ENCODE results near the gene MSANTD1. TPM values are rescaled to one million over a fixed set of nuclear protein-coding genes. Genes with fewer than 3 reads are reported as not detected.

MSANTD1 gene
- total and polyA plus RNA-seq, 2 donors (not counting 1 experiment from before 2014, with no cell fraction given) = 0.78 to 5.5 TPM

GRCh38 chr4:3284734-3285557 lies 36.0 kb downstream of the MSANTD1 start:
- intact Hi-C loops (cut with micrococcal nuclease) = loop anchor here (5.0 kb wide), 1 partner anchor 238 kb away; no protein-coding TSS in a partner anchor
- ATAC-seq (ENCODE audit: low read depth) = no peak
- ChIA-PET CTCF (interaction anchor here (0.7 kb wide), 1 partner anchor 248 kb away, joined by 3 read pairs; no protein-coding TSS in a partner anchor), POLR2A (no interaction called here)
- no peaks in the 10 kb centered on the region for H3K36me3 ChIP-seq (replicated peaks in 1 of 2; ENCODE audit: control extremely low read depth in 1 of 2, control insufficient read depth in 1 of 2, extremely low read depth in 1 of 2, insufficient read depth in 2 of 2, low read length in 1 of 2)
- peaks cover 13 to 16% of the 10 kb centered on the region in 2 donors for H3K4me1 ChIP-seq (ENCODE audit: control insufficient read depth in 2 of 2, insufficient read depth in 2 of 2, low read length in 2 of 2)
- no peak overlapping the region for H2AFZ ChIP-seq (ENCODE audit: insufficient read depth, low read depth, low read length, poor library complexity, severe bottlenecking)
- H3K4me2 ChIP-seq (replicated peaks; ENCODE audit: low read depth, low read length, poor library complexity, severe bottlenecking) = peak overlapping the region; percentile 69
- Mint-ChIP-seq H3K27me3 (peaks cover 8% of the 10 kb centered on the region), H3K4me3 (no peak overlapping the region), H3K27ac (no peak overlapping the region), H3K9me3 (ENCODE audit: insufficient read depth) (peaks cover 4% of the 10 kb centered on the region), H3K4me1 (peaks cover 15% of the 10 kb centered on the region)
- no peak overlapping the region for H3K4me3 ChIP-seq (ENCODE audit: control extremely low read depth in 1 of 5, extremely low read depth in 1 of 5, insufficient read depth in 1 of 5, low read depth in 2 of 5, low read length in 4 of 5)
- DNase-seq = peak; percentile 17
- no peak overlapping the region for H3K27ac ChIP-seq (ENCODE audit: low read length in 2 of 2)
- 93% methylated on average over 23 of the region's 24 CpGs for WGBS (ENCODE audit: insufficient coverage)
- H3K27me3 ChIP-seq (replicated peaks in 1 of 4; ENCODE audit: control extremely low read depth in 1 of 4, control insufficient read depth in 3 of 4, insufficient read depth in 4 of 4, low read length in 3 of 4) = peaks cover 0 to 12% (median 2%) of the 10 kb centered on the region in 4 experiments
- no peaks in the 10 kb centered on the region for H4K20me1 ChIP-seq (ENCODE audit: control insufficient read depth, insufficient read depth, low read length, poor library complexity, severe bottlenecking)
- TF ChIP-seq CTCF (IDR thresholded peaks at IDR 0.05) = no peak
- TF ChIP-seq EZH2 (IDR thresholded peaks at IDR 0.05; ENCODE audit: borderline replicate concordance, insufficient read depth, low read depth, low read length, poor library complexity, severe bottlenecking) = no peak
- H3K79me2 ChIP-seq (ENCODE audit: control insufficient read depth, insufficient read depth, low read length) = no peaks in the 10 kb centered on the region
- H3K9ac ChIP-seq (ENCODE audit: low read length) = no peak overlapping the region
- H3K9me3 ChIP-seq (ENCODE audit: control extremely low read depth in 1 of 3, control insufficient read depth in 2 of 3, insufficient read depth in 1 of 3, low read length in 2 of 3) = peaks cover 0 to 13% (median 3%) of the 10 kb centered on the region in 3 donors

Measured in B cell (primary cell).